SK-N-SH (cell line): ENCODE results near the gene TUFM.

Experiments
- GABPA ChIP-seq: IDR thresholded peaks from 2 replicates; pipeline ENCODE4 v1.4.0; 2012; ENCODE audit warnings: low read depth, mild to moderate bottlenecking
- JUND ChIP-seq: IDR thresholded peaks from 2 replicates; pipeline ENCODE4 v1.4.0; 2012
- MEF2A ChIP-seq: IDR thresholded peaks from 2 replicates; pipeline ENCODE4 v1.4.0; 2012; ENCODE audit warnings: low read depth, borderline replicate concordance
- RCOR1 ChIP-seq: fragments of 150-350 bp; IDR thresholded peaks from 2 replicates; pipeline ENCODE4 v1.6.1; 2017; ENCODE audit warnings: antibody characterized with exemption, low read length
- RFX5 ChIP-seq: IDR thresholded peaks from 2 replicates; pipeline ENCODE4 v1.6.1; 2012; ENCODE audit warnings: mild to moderate bottlenecking, improper control_type of control experiment, low read length
- TCF12 ChIP-seq: IDR thresholded peaks from 2 replicates; pipeline ENCODE4 v1.4.0; 2012
- TF ChIP-seq, protein P1 (sequence below): fragments of 200-600 bp; sonication (generic); IDR thresholded peaks from 2 replicates; pipeline ENCODE4 v1.6.1; 2017; ENCODE audit warnings: antibody characterized with exemption, mild to moderate bottlenecking, moderate library complexity
- TF ChIP-seq, protein P2 (sequence below): IDR thresholded peaks from 2 replicates; pipeline ENCODE4 v1.4.0; 2012; ENCODE audit warnings: low read depth, borderline replicate concordance
- TF ChIP-seq, protein P3 (sequence below): fragments of 150-350 bp; IDR thresholded peaks from 2 replicates; pipeline ENCODE4 v1.6.1; 2017; ENCODE audit warnings: antibody characterized with exemption, low read length, low read depth, borderline replicate concordance

GRCh38 chr16:28886945-28887344, 40.8 kb upstream of the TUFM start:
- TF ChIP-seq MEF2A (no peak), JUND (no peak), TCF12 (no peak), RFX5 (no peak), GABPA (no peak), RCOR1 (no peak)
- TF ChIP-seq, protein P1, sequence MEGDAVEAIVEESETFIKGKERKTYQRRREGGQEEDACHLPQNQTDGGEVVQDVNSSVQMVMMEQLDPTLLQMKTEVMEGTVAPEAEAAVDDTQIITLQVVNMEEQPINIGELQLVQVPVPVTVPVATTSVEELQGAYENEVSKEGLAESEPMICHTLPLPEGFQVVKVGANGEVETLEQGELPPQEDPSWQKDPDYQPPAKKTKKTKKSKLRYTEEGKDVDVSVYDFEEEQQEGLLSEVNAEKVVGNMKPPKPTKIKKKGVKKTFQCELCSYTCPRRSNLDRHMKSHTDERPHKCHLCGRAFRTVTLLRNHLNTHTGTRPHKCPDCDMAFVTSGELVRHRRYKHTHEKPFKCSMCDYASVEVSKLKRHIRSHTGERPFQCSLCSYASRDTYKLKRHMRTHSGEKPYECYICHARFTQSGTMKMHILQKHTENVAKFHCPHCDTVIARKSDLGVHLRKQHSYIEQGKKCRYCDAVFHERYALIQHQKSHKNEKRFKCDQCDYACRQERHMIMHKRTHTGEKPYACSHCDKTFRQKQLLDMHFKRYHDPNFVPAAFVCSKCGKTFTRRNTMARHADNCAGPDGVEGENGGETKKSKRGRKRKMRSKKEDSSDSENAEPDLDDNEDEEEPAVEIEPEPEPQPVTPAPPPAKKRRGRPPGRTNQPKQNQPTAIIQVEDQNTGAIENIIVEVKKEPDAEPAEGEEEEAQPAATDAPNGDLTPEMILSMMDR: no peak
- TF ChIP-seq, protein P2, sequence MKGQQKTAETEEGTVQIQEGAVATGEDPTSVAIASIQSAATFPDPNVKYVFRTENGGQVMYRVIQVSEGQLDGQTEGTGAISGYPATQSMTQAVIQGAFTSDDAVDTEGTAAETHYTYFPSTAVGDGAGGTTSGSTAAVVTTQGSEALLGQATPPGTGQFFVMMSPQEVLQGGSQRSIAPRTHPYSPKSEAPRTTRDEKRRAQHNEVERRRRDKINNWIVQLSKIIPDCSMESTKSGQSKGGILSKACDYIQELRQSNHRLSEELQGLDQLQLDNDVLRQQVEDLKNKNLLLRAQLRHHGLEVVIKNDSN: no peak
- TF ChIP-seq, protein P3, sequence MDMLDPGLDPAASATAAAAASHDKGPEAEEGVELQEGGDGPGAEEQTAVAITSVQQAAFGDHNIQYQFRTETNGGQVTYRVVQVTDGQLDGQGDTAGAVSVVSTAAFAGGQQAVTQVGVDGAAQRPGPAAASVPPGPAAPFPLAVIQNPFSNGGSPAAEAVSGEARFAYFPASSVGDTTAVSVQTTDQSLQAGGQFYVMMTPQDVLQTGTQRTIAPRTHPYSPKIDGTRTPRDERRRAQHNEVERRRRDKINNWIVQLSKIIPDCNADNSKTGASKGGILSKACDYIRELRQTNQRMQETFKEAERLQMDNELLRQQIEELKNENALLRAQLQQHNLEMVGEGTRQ: no peak
